HepG2 (cell line): ENCODE results near the gene MRPS35. TPM values are rescaled to one million over a fixed set of nuclear protein-coding genes. Genes with fewer than 3 reads are reported as not detected.

Source experiments
- ATAC-seq: fragments of 200-7000 bp; cut with Tn5 transposase; 3 replicates; pipeline ENCODE4 v1.9.1; 2020; ENCODE audit warnings: mild to moderate bottlenecking, moderate library complexity
- BruUV-seq: library from RNA; stranded (reverse); fragments of 400-500 nt; replicated peaks from 2 replicates; lab custom pipeline; 2021; lab: Mats Ljungman, UMichigan
- CTCF ChIA-PET: fragments of 300-600 bp; formaldehyde crosslinking; extraction: SDS; loops from one replicate; lab custom pipeline; 2021; ENCODE audit warnings: low total read pairs, inconsistent platforms, low intra/inter-chr PET ratio; lab: Yijun Ruan, JAX
- POLR2A ChIA-PET: fragments of 350-600 bp; sonication (Branson Sonifier 250); formaldehyde crosslinking; loops from one replicate; lab custom pipeline; 2020; ENCODE audit warnings: antibody characterized with exemption, inconsistent platforms; lab: Yijun Ruan, JAX
- DNase-seq: peaks from one replicate; pipeline ENCODE4 v3.0.0-alpha.2; 2015; ENCODE audit warnings: low spot score
- FAIRE-seq: peaks from 3 replicates; lab custom pipeline; 2011; peaks lifted over from hg19 to GRCh38; lab: Jason Lieb, UNC
- H2AFZ ChIP-seq: one replicate; pipeline ENCODE4 v1.6.1; 2011; ENCODE audit warnings: low read length, inconsistent platforms
- H3K27ac ChIP-seq: fragments of 300-600 bp; 3 replicates; pipeline ENCODE4 v1.8.0; 2011; ENCODE audit warnings: mixed run types, mild to moderate bottlenecking, mixed read lengths, low read length, inconsistent platforms; ENCODE audit not compliant: insufficient read depth; ENCODE audit errors: extremely low read length
- H3K27me3 ChIP-seq, 2 experiments: fragments of 200-600 bp in 1 of 2; 2 replicates in 1 of 2; 3 replicates in 1 of 2; pipeline versions ENCODE4 v1.6.0 to v1.8.0; 2011; ENCODE audit warnings: low read length in 2 of 2, mild to moderate bottlenecking in 2 of 2, moderate library complexity in 2 of 2, inconsistent platforms in 1 of 2; ENCODE audit not compliant: insufficient read depth in 2 of 2, control insufficient read depth in 1 of 2
- H3K36me3 ChIP-seq, 2 experiments: fragments of 200-600 bp in 1 of 2; replicated peaks in 1 of 2; 2 replicates in 1 of 2; 3 replicates in 1 of 2; pipeline versions ENCODE4 v1.5.1 to v1.8.0; 2011; ENCODE audit warnings: low read length in 2 of 2, inconsistent platforms in 1 of 2; ENCODE audit not compliant: insufficient read depth in 2 of 2, control insufficient read depth in 1 of 2
- H3K4me1 ChIP-seq: 2 replicates; pipeline ENCODE4 v1.5.1; 2012; ENCODE audit warnings: low read length, inconsistent platforms; ENCODE audit not compliant: insufficient read depth
- H3K4me2 ChIP-seq: 2 replicates; pipeline ENCODE4 v1.6.0; 2011; ENCODE audit warnings: low read depth, low read length, inconsistent platforms
- H3K4me3 ChIP-seq, 3 experiments: fragments of 200-600 bp in 1 of 3; sonication (generic), shearing (Covaris generic) in 1 of 3; replicated peaks in 1 of 3; 2 replicates each; pipeline ENCODE4 v1.5.1; 2011 to 2016; ENCODE audit warnings: low read length in 3 of 3, inconsistent platforms in 2 of 3, low read depth in 2 of 3, mild to moderate bottlenecking in 2 of 3, control low read depth in 1 of 3, mixed read lengths in 1 of 3; ENCODE audit not compliant: insufficient read depth in 1 of 3
- H3K79me2 ChIP-seq: one replicate; pipeline ENCODE4 v1.6.1; 2011; ENCODE audit warnings: low read length, inconsistent platforms; ENCODE audit not compliant: insufficient read depth
- H3K9ac ChIP-seq: 2 replicates; pipeline ENCODE4 v1.6.0; 2011; ENCODE audit warnings: mild to moderate bottlenecking, low read depth, low read length, inconsistent platforms; ENCODE audit not compliant: insufficient read depth
- H3K9me3 ChIP-seq: 2 replicates; pipeline ENCODE4 v1.5.1; 2012; ENCODE audit warnings: mild to moderate bottlenecking, low read length
- H4K20me1 ChIP-seq: 2 replicates; pipeline ENCODE4 v1.6.0; 2011; ENCODE audit warnings: inconsistent platforms, mild to moderate bottlenecking, low read length, moderate library complexity; ENCODE audit not compliant: insufficient read depth
- FOXJ3 ChIP-seq: sonication (generic); formaldehyde crosslinking; IDR thresholded peaks from 2 replicates; pipeline ENCODE4 v1.4.0; 2020; ENCODE audit warnings: missing genetic modification reagents, mild to moderate bottlenecking, borderline replicate concordance
- MXD3 ChIP-seq: IDR thresholded peaks from 2 replicates; pipeline ENCODE4 v1.6.1; 2016; ENCODE audit warnings: mild to moderate bottlenecking, missing biosample characterization, missing genetic modification reagents
- NFE2L2 ChIP-seq: fragments of 150-350 bp; IDR thresholded peaks from 2 replicates; pipeline ENCODE4 v1.6.1; 2014; ENCODE audit warnings: low read length
- NR2F1 ChIP-seq, 2 experiments: fragments of 450-650 bp in 1 of 2; formaldehyde crosslinking in 1 of 2; IDR thresholded peaks; 2 replicates each; pipeline versions ENCODE4 v1.5.0 to v1.6.1; 2016 to 2020; ENCODE audit warnings: mild to moderate bottlenecking in 1 of 2, missing compliant biosample characterization in 1 of 2, missing genetic modification reagents in 1 of 2, moderate library complexity in 1 of 2
- NR2F6 ChIP-seq, 2 experiments: IDR thresholded peaks; 2 replicates each; pipeline ENCODE4 v1.6.1; 2016; ENCODE audit warnings: antibody characterized with exemption in 1 of 2, mild to moderate bottlenecking in 1 of 2
- PHF21A ChIP-seq: sonication (generic); formaldehyde crosslinking; IDR thresholded peaks from 2 replicates; pipeline ENCODE4 v1.5.0; 2020; ENCODE audit warnings: mild to moderate bottlenecking, missing genetic modification reagents
- SMARCE1 ChIP-seq: fragments of 450-650 bp; IDR thresholded peaks from 2 replicates; pipeline ENCODE4 v1.6.1; 2017; ENCODE audit warnings: borderline replicate concordance
- ZBTB1 ChIP-seq: sonication (generic); formaldehyde crosslinking; IDR thresholded peaks from 2 replicates; pipeline ENCODE4 v1.4.0; 2020; ENCODE audit warnings: missing genetic modification reagents, borderline replicate concordance
- ZMYM4 ChIP-seq: sonication (generic); formaldehyde crosslinking; IDR thresholded peaks from 2 replicates; pipeline ENCODE4 v1.8.1; 2023; ENCODE audit warnings: mild to moderate bottlenecking, missing genetic modification reagents
- WGBS: methylation state at CpG from one replicate; pipeline ENCODE4 v1.1.6; 2017; ENCODE audit warnings: low lambda C conversion rate; 5-methylcytosine and 5-hydroxymethylcytosine counted together
- in situ Hi-C: cut with HindIII; loops from 2 replicates; pipeline ENCODE4 v1.10.0; 2017; ENCODE audit warnings: low pct_unique_long_range_greater_than_20kb; ENCODE audit not compliant: extremely low pct_ligation_motif_present
- intact Hi-C: fragments of 100-400 bp; cut with micrococcal nuclease; formaldehyde crosslinking; loops from one replicate; pipeline ENCODE4 v1.10.0; 2022; ENCODE audit not compliant: unreplicated experiment
- polyA plus RNA-seq, 8 experiments: library from polyadenylated mRNA; depleted of rRNA in 3 of 8; stranded (reverse) in 7 of 8; unstranded in 1 of 8; fragments of >200 nt; fragmentation: Illumina TruSeq in 4 of 8; extraction: Trizol in 4 of 8; gene quantifications; 2 replicates each; pipeline versions ENCODE4 v1.2.1 to v1.2.3, GENCODE V29; 2011 to 2016; ENCODE audit warnings: low read depth in 4 of 8, missing spikeins in 1 of 8, mixed read lengths in 1 of 8; ENCODE audit not compliant: insufficient read depth in 1 of 8
- total RNA-seq, 5 experiments: library from RNA; depleted of rRNA; stranded (reverse); fragments of >200 nt; fragmentation: Illumina TruSeq; extraction: Trizol; gene quantifications; 2 replicates each; pipeline ENCODE4 v1.2.3, GENCODE V29; 2016; ENCODE audit warnings: low read depth in 1 of 5
- TF ChIP-seq, protein P1 (sequence below): sonication (generic); formaldehyde crosslinking; IDR thresholded peaks from 2 replicates; pipeline ENCODE4 v1.8.0; 2022; ENCODE audit warnings: missing genetic modification reagents, mild to moderate bottlenecking, moderate library complexity, borderline replicate concordance
- TF ChIP-seq, protein P2 (sequence below): IDR thresholded peaks from 2 replicates; pipeline ENCODE4 v1.6.1; 2016; ENCODE audit warnings: low read depth
- TF ChIP-seq, protein P3 (sequence below): sonication (generic); formaldehyde crosslinking; IDR thresholded peaks from 2 replicates; pipeline ENCODE4 v1.8.1; 2023; ENCODE audit warnings: mild to moderate bottlenecking, missing genetic modification reagents
- TF ChIP-seq, protein P4 (sequence below): sonication (generic); formaldehyde crosslinking; IDR thresholded peaks from 2 replicates; pipeline ENCODE4 v1.5.1; 2020; ENCODE audit warnings: mild to moderate bottlenecking, missing genetic modification reagents, moderate library complexity

MRPS35 gene
- total and polyA plus RNA-seq, 2 of the 13 experiments (the other 11 are each of a cell fraction or from before 2014, with no cell fraction given), result 63.4 to 104 TPM

GRCh38 chr12:27756670-27757195, 46.1 kb downstream of the MRPS35 start:
- Histone ChIP-seq H3K4me1 (peaks cover 43% of the 10 kb centered on the region), H3K9ac (no peak overlapping the region), H4K20me1 (no peaks in the 10 kb centered on the region), H3K9me3 (no peaks in the 10 kb centered on the region), H3K79me2 (no peaks in the 10 kb centered on the region), H3K27ac (peak overlapping the region; percentile 44)
- DNase-seq (peak; percentile 20), ATAC-seq (peak; percentile 71), FAIRE-seq (peak; percentile 49)
- BruUV-seq, result no TSS peak
- CTCF ChIA-PET, result no interaction called here
- in situ Hi-C loops, result no loop called here
- TF ChIP-seq PHF21A (CRISPR knock-in tag) (peak; percentile 23; the same call in 1 of the 2 replicates), MXD3 (no peak), FOXJ3 (CRISPR knock-in tag) (peak; percentile 35; the same call in 1 of the 2 replicates), ZBTB1 (CRISPR knock-in tag) (no peak), SMARCE1 (no peak), NR2F6 (IDR thresholded peaks at IDR 0.05) (peak; percentile 58), NR2F6 (CRISPR knock-in tag; IDR thresholded peaks at IDR 0.05) (no peak), NR2F1 (CRISPR knock-in tag; IDR thresholded peaks at IDR 0.05) (peak in 1 of 2 experiments; percentile 53; a peak in 1 of 4 replicates), ZMYM4 (CRISPR knock-in tag) (peak; percentile 33; the same call in 1 of the 2 replicates), NFE2L2 (peak; percentile 49)
- TF ChIP-seq, protein P1, sequence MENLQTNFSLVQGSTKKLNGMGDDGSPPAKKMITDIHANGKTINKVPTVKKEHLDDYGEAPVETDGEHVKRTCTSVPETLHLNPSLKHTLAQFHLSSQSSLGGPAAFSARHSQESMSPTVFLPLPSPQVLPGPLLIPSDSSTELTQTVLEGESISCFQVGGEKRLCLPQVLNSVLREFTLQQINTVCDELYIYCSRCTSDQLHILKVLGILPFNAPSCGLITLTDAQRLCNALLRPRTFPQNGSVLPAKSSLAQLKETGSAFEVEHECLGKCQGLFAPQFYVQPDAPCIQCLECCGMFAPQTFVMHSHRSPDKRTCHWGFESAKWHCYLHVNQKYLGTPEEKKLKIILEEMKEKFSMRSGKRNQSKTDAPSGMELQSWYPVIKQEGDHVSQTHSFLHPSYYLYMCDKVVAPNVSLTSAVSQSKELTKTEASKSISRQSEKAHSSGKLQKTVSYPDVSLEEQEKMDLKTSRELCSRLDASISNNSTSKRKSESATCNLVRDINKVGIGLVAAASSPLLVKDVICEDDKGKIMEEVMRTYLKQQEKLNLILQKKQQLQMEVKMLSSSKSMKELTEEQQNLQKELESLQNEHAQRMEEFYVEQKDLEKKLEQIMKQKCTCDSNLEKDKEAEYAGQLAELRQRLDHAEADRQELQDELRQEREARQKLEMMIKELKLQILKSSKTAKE (CRISPR knock-in tag), result no peak
- TF ChIP-seq, protein P2, sequence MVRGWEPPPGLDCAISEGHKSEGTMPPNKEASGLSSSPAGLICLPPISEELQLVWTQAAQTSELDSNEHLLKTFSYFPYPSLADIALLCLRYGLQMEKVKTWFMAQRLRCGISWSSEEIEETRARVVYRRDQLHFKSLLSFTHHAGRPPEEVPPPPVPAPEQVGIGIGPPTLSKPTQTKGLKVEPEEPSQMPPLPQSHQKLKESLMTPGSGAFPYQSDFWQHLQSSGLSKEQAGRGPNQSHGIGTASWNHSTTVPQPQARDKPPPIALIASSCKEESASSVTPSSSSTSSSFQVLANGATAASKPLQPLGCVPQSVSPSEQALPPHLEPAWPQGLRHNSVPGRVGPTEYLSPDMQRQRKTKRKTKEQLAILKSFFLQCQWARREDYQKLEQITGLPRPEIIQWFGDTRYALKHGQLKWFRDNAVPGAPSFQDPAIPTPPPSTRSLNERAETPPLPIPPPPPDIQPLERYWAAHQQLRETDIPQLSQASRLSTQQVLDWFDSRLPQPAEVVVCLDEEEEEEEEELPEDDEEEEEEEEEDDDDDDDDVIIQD (CRISPR knock-in tag), result peak; percentile 56; the same call in 1 of the 2 replicates
- TF ChIP-seq, protein P3, sequence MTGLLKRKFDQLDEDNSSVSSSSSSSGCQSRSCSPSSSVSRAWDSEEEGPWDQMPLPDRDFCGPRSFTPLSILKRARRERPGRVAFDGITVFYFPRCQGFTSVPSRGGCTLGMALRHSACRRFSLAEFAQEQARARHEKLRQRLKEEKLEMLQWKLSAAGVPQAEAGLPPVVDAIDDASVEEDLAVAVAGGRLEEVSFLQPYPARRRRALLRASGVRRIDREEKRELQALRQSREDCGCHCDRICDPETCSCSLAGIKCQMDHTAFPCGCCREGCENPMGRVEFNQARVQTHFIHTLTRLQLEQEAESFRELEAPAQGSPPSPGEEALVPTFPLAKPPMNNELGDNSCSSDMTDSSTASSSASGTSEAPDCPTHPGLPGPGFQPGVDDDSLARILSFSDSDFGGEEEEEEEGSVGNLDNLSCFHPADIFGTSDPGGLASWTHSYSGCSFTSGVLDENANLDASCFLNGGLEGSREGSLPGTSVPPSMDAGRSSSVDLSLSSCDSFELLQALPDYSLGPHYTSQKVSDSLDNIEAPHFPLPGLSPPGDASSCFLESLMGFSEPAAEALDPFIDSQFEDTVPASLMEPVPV (CRISPR knock-in tag), result no peak
- TF ChIP-seq, protein P4, sequence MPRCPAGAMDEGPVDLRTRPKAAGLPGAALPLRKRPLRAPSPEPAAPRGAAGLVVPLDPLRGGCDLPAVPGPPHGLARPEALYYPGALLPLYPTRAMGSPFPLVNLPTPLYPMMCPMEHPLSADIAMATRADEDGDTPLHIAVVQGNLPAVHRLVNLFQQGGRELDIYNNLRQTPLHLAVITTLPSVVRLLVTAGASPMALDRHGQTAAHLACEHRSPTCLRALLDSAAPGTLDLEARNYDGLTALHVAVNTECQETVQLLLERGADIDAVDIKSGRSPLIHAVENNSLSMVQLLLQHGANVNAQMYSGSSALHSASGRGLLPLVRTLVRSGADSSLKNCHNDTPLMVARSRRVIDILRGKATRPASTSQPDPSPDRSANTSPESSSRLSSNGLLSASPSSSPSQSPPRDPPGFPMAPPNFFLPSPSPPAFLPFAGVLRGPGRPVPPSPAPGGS (CRISPR knock-in tag), result no peak
- TF ChIP-seq, all 625 proteins: peak for 7
- Histone ChIP-seq H2AFZ (no peak overlapping the region), H3K36me3 (peaks cover 4 to 24% of the 10 kb centered on the region in 2 experiments; a peak in 4 of 5 replicates), H3K4me2 (no peak overlapping the region), H3K27me3 (no peaks in the 10 kb centered on the region), H3K4me3 (no peak overlapping the region)
- POLR2A ChIA-PET, result interaction anchor here (1.0 kb wide), 1 partner anchor 23 kb away, joined by 3 read pairs; the partner anchor contains the start of genes KLHL42 and MANSC4
- WGBS, result 81% methylated on average over 6 of the region's 7 CpGs
- intact Hi-C loops, result no loop called here
